ENCODE results near the gene ABCB8. TPM values are rescaled to one million over a fixed set of nuclear protein-coding genes. Genes with fewer than 3 reads are reported as not detected.

Gene ABCB8
- total and polyA plus RNA-seq, 2 of the 8 experiments (the other 6 are each of a cell fraction or from before 2014, with no cell fraction given), result 17.7 to 27.0 TPM

DNA sequence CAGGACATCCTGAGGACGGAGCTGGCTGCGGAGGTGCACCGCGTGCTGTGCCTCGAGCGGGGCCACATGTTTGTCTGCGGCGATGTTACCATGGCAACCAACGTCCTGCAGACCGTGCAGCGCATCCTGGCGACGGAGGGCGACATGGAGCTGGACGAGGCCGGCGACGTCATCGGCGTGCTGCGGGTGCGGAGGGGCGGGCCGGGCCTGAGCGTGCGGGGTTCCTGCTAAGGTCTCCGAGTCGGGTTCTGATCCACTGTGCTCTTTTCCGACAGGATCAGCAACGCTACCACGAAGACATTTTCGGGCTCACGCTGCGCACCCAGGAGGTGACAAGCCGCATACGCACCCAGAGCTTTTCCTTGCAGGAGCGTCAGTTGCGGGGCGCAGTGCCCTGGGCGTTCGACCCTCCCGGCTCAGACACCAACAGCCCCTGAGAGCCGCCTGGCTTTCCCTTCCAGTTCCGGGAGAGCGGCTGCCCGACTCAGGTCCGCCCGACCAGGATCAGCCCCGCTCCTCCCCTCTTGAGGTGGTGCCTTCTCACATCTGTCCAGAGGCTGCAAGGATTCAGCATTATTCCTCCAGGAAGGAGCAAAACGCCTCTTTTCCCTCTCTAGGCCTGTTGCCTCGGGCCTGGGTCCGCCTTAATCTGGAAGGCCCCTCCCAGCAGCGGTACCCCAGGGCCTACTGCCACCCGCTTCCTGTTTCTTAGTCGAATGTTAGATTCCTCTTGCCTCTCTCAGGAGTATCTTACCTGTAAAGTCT is 14.3 kb upstream of the ABCB8 start (continued):
- TF ChIP-seq SIN3A (conservative IDR thresholded peaks at IDR 0.05 in 1 of 2, IDR thresholded peaks at IDR 0.05 in 1 of 2; ENCODE audit: low read depth in 1 of 2, low read length in 2 of 2) (peak; percentile 41 to 69; a peak in 1 of 4 replicates), SP4 (IDR thresholded peaks at IDR 0.05; ENCODE audit: low read length) (no peak)
- TF ChIP-seq, protein P1, sequence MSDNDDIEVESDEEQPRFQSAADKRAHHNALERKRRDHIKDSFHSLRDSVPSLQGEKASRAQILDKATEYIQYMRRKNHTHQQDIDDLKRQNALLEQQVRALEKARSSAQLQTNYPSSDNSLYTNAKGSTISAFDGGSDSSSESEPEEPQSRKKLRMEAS (IDR thresholded peaks at IDR 0.05), result peak; percentile 99
- TF ChIP-seq, protein P2, sequence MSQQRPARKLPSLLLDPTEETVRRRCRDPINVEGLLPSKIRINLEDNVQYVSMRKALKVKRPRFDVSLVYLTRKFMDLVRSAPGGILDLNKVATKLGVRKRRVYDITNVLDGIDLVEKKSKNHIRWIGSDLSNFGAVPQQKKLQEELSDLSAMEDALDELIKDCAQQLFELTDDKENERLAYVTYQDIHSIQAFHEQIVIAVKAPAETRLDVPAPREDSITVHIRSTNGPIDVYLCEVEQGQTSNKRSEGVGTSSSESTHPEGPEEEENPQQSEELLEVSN (IDR thresholded peaks at IDR 0.05), result peak; percentile 91
